ENCODE measurements around the gene IQCH. TPM values are rescaled to one million over a fixed set of nuclear protein-coding genes. Genes with fewer than 3 reads are reported as not detected.

Gene IQCH
- total and polyA plus RNA-seq, 9 of the 15 experiments (the other 6 are each of a cell fraction or from before 2014, with no cell fraction given) = 1.8 to 3.9 (median 2.7) TPM

DNA sequence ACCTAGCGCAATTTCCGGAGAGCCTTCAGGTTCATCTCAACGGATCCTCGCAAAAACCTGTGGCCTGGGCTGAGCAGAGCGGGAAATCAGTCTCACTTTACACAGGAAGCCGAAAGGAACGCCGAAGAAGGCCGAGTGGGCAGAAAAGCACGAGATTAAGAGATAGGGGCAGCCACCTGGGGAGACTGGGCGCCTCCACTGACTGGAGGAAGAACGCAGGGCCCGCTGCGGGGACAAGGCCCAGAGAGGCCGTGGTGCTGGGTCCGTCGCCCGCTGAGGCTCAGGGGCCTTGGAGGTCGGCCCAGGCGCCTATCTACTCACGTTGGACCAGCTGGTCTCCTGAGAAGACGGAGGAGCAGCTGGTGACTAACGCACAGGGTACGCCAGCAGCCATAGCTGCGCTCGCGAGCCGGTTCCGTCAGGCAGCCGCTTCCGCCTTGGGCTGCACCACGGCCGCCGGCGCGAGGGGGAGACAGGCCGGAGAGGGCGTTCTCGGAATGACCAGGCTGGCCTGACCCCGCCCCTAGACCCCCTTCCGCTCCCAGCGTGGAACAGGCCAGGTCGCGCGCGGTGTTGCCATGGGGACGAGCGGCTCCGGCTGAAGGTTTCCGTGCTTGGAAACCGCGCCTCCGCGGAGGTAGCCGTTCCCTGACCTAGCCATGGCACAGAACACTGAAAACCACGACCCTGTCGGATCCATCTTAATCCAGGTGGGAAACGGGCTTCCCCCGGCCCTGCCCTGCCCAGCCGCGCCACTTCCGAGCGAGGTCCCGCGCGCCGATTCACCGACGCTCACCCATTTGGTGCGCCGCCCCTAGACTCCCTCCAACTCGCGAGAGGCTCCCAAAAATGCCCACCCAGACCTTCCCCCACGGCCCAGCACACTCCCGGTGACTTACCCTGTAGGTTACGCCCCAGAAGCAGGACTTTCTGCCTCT is at the start of gene IQCH, which contains the start of gene AAGAB (continued):
- no peak for TF ChIP-seq MYBL2 (IDR thresholded peaks at IDR 0.05; ENCODE audit: low read depth)
- TF ChIP-seq MYBL2 (CRISPR knock-in tag; IDR thresholded peaks at IDR 0.05; ENCODE audit: borderline replicate concordance) = no peak
- no peak for TF ChIP-seq ZNF134 (CRISPR knock-in tag; conservative IDR thresholded peaks at IDR 0.05)
- TF ChIP-seq SRSF3 (IDR thresholded peaks at IDR 0.05; ENCODE audit: insufficient read depth, low read length) = no peak
- no peak; the same call in 1 of the 2 replicates for TF ChIP-seq JUN (IDR thresholded peaks at IDR 0.05; ENCODE audit: borderline replicate concordance, low read depth, low read length)
- TF ChIP-seq JUN (CRISPR knock-in tag; IDR thresholded peaks at IDR 0.05; ENCODE audit: borderline replicate concordance) = peak; percentile 78; the same call in 1 of the 2 replicates
- TF ChIP-seq, protein P1, sequence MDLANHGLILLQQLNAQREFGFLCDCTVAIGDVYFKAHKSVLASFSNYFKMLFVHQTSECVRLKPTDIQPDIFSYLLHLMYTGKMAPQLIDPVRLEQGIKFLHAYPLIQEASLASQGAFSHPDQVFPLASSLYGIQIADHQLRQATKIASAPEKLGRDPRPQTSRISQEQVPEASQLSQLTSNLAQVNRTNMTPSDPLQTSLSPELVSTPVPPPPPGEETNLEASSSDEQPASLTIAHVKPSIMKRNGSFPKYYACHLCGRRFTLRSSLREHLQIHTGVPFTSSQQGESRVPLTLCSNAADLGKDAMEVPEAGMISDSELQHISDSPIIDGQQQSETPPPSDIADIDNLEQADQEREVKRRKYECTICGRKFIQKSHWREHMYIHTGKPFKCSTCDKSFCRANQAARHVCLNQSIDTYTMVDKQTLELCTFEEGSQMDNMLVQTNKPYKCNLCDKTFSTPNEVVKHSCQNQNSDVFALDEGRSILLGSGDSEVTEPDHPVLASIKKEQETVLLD (IDR thresholded peaks at IDR 0.05) = no peak
- TF ChIP-seq BRD9 (IDR thresholded peaks at IDR 0.05; ENCODE audit: low read depth, partially characterized antibody) = no peak
- peak; percentile 97 for TF ChIP-seq RBFOX2 (IDR thresholded peaks at IDR 0.05; ENCODE audit: low read depth, low read length)
- TF ChIP-seq, protein P2, sequence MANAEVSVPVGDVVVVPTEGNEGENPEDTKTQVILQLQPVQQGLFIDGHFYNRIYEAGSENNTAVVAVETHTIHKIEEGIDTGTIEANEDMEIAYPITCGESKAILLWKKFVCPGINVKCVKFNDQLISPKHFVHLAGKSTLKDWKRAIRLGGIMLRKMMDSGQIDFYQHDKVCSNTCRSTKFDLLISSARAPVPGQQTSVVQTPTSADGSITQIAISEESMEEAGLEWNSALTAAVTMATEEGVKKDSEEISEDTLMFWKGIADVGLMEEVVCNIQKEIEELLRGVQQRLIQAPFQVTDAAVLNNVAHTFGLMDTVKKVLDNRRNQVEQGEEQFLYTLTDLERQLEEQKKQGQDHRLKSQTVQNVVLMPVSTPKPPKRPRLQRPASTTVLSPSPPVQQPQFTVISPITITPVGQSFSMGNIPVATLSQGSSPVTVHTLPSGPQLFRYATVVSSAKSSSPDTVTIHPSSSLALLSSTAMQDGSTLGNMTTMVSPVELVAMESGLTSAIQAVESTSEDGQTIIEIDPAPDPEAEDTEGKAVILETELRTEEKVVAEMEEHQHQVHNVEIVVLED (CRISPR knock-in tag; IDR thresholded peaks at IDR 0.05) = peak; percentile 64
- TF ChIP-seq, protein P3, sequence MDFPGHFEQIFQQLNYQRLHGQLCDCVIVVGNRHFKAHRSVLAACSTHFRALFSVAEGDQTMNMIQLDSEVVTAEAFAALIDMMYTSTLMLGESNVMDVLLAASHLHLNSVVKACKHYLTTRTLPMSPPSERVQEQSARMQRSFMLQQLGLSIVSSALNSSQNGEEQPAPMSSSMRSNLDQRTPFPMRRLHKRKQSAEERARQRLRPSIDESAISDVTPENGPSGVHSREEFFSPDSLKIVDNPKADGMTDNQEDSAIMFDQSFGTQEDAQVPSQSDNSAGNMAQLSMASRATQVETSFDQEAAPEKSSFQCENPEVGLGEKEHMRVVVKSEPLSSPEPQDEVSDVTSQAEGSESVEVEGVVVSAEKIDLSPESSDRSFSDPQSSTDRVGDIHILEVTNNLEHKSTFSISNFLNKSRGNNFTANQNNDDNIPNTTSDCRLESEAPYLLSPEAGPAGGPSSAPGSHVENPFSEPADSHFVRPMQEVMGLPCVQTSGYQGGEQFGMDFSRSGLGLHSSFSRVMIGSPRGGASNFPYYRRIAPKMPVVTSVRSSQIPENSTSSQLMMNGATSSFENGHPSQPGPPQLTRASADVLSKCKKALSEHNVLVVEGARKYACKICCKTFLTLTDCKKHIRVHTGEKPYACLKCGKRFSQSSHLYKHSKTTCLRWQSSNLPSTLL (IDR thresholded peaks at IDR 0.05) = no peak
- peak; percentile 100 for TF ChIP-seq ATF7 (IDR thresholded peaks at IDR 0.05)
- TF ChIP-seq DEAF1 (CRISPR knock-in tag; IDR thresholded peaks at IDR 0.05) = peak; percentile 93
- TF ChIP-seq, protein P4, sequence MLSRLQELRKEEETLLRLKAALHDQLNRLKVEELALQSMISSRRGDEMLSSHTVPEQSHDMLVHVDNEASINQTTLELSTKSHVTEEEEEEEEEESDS (CRISPR knock-in tag; IDR thresholded peaks at IDR 0.05) = no peak
- TF ChIP-seq ZNF445 (CRISPR knock-in tag; IDR thresholded peaks at IDR 0.05; ENCODE audit: low read depth) = no peak

Measured in K562 (cell line).